ENCODE data around the gene ATL3. TPM values are rescaled to one million over a fixed set of nuclear protein-coding genes. Genes with fewer than 3 reads are reported as not detected.
A peak's percentile ranks its signal among the peaks of the same experiment; 100 is the strongest.

Gene ATL3
- total RNA-seq, 1 experiment from 2014 or later = 51.0 TPM

DNA sequence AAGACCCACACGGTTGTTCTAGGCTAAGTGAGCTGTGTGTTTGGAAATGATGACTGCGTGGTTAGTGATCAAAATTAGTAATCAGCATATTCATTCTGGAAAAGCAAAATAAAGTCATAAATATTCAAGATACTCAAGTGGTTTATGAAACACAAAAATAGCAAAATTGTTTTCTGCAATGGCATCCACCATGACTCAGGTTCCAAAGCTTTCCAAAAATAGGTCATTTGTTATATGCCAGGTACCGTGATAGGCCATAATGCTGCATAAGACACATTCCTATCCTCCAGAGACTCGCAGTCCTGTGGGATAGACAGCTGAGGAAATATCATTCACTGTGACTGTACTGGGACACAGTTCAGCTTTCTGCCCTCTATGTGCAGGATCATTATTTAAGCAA, 2.4 kb upstream of the ATL3 start:
- H3K4me1 ChIP-seq (ENCODE audit: insufficient read depth, low read length) = peaks cover 31% of the 10 kb centered on the region
- peaks cover 26% of the 10 kb centered on the region for H3K79me2 ChIP-seq (ENCODE audit: low read length)
- POLR2A ChIA-PET (ENCODE audit: unreplicated experiment) = no interaction called here
- H3K4me3 ChIP-seq (ENCODE audit: low read length) = no peak overlapping the region
- no peaks in the 10 kb centered on the region for H3K9me3 ChIP-seq (ENCODE audit: low read length)
- H3K9ac ChIP-seq (ENCODE audit: low read length) = no peak overlapping the region
- no TSS peak for BruUV-seq (replicated peaks)
- peak overlapping the region; percentile 1; the same call in 1 of the 2 replicates for H2AFZ ChIP-seq (ENCODE audit: low read length)
- H3K27me3 ChIP-seq (ENCODE audit: low read length) = no peaks in the 10 kb centered on the region
- H3K27ac ChIP-seq (ENCODE audit: low read length) = peak overlapping the region; percentile 2; the same call in 1 of the 2 replicates
- TF ChIP-seq EZH2phosphoT487 (IDR thresholded peaks at IDR 0.05; ENCODE audit: borderline replicate concordance, low read length) (no peak), EZH2 (IDR thresholded peaks at IDR 0.05; ENCODE audit: low read length, unreplicated experiment) (no peak)
- TF ChIP-seq, protein P1, sequence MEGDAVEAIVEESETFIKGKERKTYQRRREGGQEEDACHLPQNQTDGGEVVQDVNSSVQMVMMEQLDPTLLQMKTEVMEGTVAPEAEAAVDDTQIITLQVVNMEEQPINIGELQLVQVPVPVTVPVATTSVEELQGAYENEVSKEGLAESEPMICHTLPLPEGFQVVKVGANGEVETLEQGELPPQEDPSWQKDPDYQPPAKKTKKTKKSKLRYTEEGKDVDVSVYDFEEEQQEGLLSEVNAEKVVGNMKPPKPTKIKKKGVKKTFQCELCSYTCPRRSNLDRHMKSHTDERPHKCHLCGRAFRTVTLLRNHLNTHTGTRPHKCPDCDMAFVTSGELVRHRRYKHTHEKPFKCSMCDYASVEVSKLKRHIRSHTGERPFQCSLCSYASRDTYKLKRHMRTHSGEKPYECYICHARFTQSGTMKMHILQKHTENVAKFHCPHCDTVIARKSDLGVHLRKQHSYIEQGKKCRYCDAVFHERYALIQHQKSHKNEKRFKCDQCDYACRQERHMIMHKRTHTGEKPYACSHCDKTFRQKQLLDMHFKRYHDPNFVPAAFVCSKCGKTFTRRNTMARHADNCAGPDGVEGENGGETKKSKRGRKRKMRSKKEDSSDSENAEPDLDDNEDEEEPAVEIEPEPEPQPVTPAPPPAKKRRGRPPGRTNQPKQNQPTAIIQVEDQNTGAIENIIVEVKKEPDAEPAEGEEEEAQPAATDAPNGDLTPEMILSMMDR (conservative IDR thresholded peaks at IDR 0.05; ENCODE audit: low read depth, low read length) = no peak
- H4K20me1 ChIP-seq (ENCODE audit: low read length) = no peaks in the 10 kb centered on the region
- H3K4me2 ChIP-seq (ENCODE audit: low read length) = peak overlapping the region; percentile 15
- DNase-seq (peak; percentile 47), ATAC-seq (no peak)
- H3F3A ChIP-seq (ENCODE audit: low read length, unreplicated experiment) = peaks cover 8% of the 10 kb centered on the region
- H3K36me3 ChIP-seq (ENCODE audit: low read depth, low read length) = no peaks in the 10 kb centered on the region
- intact Hi-C loops (cut with micrococcal nuclease) = no loop called here
- H3K9me2 ChIP-seq (replicated peaks; ENCODE audit: low read length) = no peaks in the 10 kb centered on the region
- CTCF ChIA-PET = no interaction called here

DNA sequence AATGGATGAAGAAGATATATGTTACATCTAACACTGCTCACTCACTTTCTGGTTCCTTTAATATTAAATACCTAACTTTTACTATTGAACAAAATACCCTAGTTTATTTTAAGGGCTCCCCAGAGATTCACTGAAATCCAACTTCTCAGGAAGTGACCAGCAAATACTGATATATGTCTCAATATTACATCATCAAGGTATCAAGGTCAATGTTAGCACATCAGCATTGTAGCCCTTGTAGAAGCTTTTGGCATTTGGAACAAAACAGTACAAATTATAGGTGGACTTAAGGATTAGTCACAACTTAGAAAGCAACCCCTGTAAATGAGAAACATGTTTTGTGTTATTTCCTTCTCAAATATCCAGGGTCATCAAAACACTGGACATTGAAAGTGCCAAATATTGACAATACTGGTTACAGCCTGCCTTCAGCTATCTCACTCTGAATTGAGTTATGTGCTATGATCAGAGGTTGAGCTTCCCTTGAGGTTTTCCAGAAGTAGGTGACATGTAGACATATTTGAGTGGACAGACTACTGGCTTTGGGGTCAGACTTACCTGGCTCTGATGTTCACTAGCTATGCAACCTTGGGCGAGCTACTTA, 1.9 kb upstream of the ATL3 start:
- CTCF ChIA-PET = no interaction called here
- POLR2A ChIA-PET (ENCODE audit: unreplicated experiment) = no interaction called here
- H2AFZ ChIP-seq (ENCODE audit: low read length) = peak overlapping the region; percentile 1; the same call in 1 of the 2 replicates

GRCh38 chr11:63672156-63672463, 934 bp upstream of the ATL3 start:
- POLR2A ChIA-PET (ENCODE audit: unreplicated experiment) = no interaction called here
- H3K4me1 ChIP-seq (ENCODE audit: insufficient read depth, low read length) = peaks cover 44% of the 10 kb centered on the region

More for the DNA sequence above, 1.9 kb upstream of the ATL3 start:
- Histone ChIP-seq H3K79me2 (ENCODE audit: low read length) (peaks cover 28% of the 10 kb centered on the region), H3K4me2 (ENCODE audit: low read length) (peak overlapping the region; percentile 15; the same call in 1 of the 2 replicates), H3K4me1 (ENCODE audit: insufficient read depth, low read length) (peaks cover 36% of the 10 kb centered on the region), H3K9me3 (ENCODE audit: low read length) (no peaks in the 10 kb centered on the region), H3K36me3 (ENCODE audit: low read depth, low read length) (no peaks in the 10 kb centered on the region), H3F3A (ENCODE audit: low read length, unreplicated experiment) (peaks cover 13% of the 10 kb centered on the region), H3K9me2 (replicated peaks; ENCODE audit: low read length) (no peaks in the 10 kb centered on the region), H3K9ac (ENCODE audit: low read length) (no peak overlapping the region), H3K27me3 (ENCODE audit: low read length) (no peaks in the 10 kb centered on the region), H3K4me3 (ENCODE audit: low read length) (no peak overlapping the region), H3K27ac (ENCODE audit: low read length) (peak overlapping the region; percentile 2; the same call in 1 of the 2 replicates), H4K20me1 (ENCODE audit: low read length) (no peaks in the 10 kb centered on the region)
- BruUV-seq (replicated peaks) = no TSS peak
- peak; percentile 29 for DNase-seq
- TF ChIP-seq EZH2 (IDR thresholded peaks at IDR 0.05; ENCODE audit: low read length, unreplicated experiment) = no peak
- no peak for TF ChIP-seq EZH2phosphoT487 (IDR thresholded peaks at IDR 0.05; ENCODE audit: borderline replicate concordance, low read length)
- TF ChIP-seq, protein P1 (conservative IDR thresholded peaks at IDR 0.05; ENCODE audit: low read depth, low read length) = no peak
- no peak; the same call in 1 of the 2 replicates for ATAC-seq
- intact Hi-C loops (cut with micrococcal nuclease) = no loop called here

More at GRCh38 chr11:63672156-63672463, 934 bp upstream of the ATL3 start:
- ATAC-seq = no peak
- Histone ChIP-seq H4K20me1 (ENCODE audit: low read length) (no peaks in the 10 kb centered on the region), H3F3A (ENCODE audit: low read length, unreplicated experiment) (peaks cover 13% of the 10 kb centered on the region), H3K36me3 (ENCODE audit: low read depth, low read length) (no peaks in the 10 kb centered on the region; the same call in 1 of the 2 replicates), H3K27ac (ENCODE audit: low read length) (no peak overlapping the region), H3K9me3 (ENCODE audit: low read length) (no peaks in the 10 kb centered on the region), H3K9me2 (replicated peaks; ENCODE audit: low read length) (no peaks in the 10 kb centered on the region), H2AFZ (ENCODE audit: low read length) (no peak overlapping the region), H3K4me3 (ENCODE audit: low read length) (no peak overlapping the region), H3K9ac (ENCODE audit: low read length) (no peak overlapping the region), H3K4me2 (ENCODE audit: low read length) (no peak overlapping the region), H3K27me3 (ENCODE audit: low read length) (no peaks in the 10 kb centered on the region), H3K79me2 (ENCODE audit: low read length) (peaks cover 35% of the 10 kb centered on the region)
- TF ChIP-seq, protein P1 (conservative IDR thresholded peaks at IDR 0.05; ENCODE audit: low read depth, low read length) = no peak
- TF ChIP-seq EZH2phosphoT487 (IDR thresholded peaks at IDR 0.05; ENCODE audit: borderline replicate concordance, low read length) (no peak), EZH2 (IDR thresholded peaks at IDR 0.05; ENCODE audit: low read length, unreplicated experiment) (no peak)
- CTCF ChIA-PET = interaction anchor here (0.6 kb wide), 1 partner anchor 28 kb away, joined by 5 read pairs; no protein-coding TSS in a partner anchor
- intact Hi-C loops (cut with micrococcal nuclease) = no loop called here
- no TSS peak for BruUV-seq (replicated peaks)
- DNase-seq = no peak
